Keratinocyte (primary cell): Measurements from ENCODE around the gene C10orf53.

Experiments used
- EZH2 ChIP-seq: IDR thresholded peaks from one replicate; pipeline ENCODE4 v1.6.1; 2012; ENCODE audit warnings: inconsistent platforms, mild to moderate bottlenecking, low read length, moderate library complexity
- TF ChIP-seq, protein P1 (sequence below), 3 experiments: IDR thresholded peaks in 1 of 3; conservative IDR thresholded peaks in 1 of 3; optimal IDR thresholded peaks in 1 of 3; 2 replicates in 2 of 3; 3 replicates in 1 of 3; pipeline versions ENCODE3 to v1.5.1; 2011; ENCODE audit warnings: low read length in 3 of 3, mild to moderate bottlenecking in 3 of 3, moderate library complexity in 2 of 3, control low read depth in 1 of 3, inconsistent platforms in 1 of 3; ENCODE audit not compliant: insufficient read depth in 2 of 3; ENCODE audit errors: extremely low read depth in 1 of 3

- TF ChIP-seq, protein P1, sequence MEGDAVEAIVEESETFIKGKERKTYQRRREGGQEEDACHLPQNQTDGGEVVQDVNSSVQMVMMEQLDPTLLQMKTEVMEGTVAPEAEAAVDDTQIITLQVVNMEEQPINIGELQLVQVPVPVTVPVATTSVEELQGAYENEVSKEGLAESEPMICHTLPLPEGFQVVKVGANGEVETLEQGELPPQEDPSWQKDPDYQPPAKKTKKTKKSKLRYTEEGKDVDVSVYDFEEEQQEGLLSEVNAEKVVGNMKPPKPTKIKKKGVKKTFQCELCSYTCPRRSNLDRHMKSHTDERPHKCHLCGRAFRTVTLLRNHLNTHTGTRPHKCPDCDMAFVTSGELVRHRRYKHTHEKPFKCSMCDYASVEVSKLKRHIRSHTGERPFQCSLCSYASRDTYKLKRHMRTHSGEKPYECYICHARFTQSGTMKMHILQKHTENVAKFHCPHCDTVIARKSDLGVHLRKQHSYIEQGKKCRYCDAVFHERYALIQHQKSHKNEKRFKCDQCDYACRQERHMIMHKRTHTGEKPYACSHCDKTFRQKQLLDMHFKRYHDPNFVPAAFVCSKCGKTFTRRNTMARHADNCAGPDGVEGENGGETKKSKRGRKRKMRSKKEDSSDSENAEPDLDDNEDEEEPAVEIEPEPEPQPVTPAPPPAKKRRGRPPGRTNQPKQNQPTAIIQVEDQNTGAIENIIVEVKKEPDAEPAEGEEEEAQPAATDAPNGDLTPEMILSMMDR (optimal IDR thresholded peaks at IDR 0.05 in 1 of 3, IDR thresholded peaks at IDR 0.05 in 1 of 3, conservative IDR thresholded peaks at IDR 0.05 in 1 of 3; ENCODE audit: extremely low read depth in 1 of 3, insufficient read depth in 2 of 3, low read length in 3 of 3), result no peak
- TF ChIP-seq EZH2, result no peak
Measured at GRCh38 chr10:49735161-49735560, 55.7 kb downstream of the C10orf53 start.
